ENCODE data around the gene HEATR5B.
A peak's percentile ranks its signal among the peaks of the same experiment; 100 is the strongest.

Gene HEATR5B

GRCh38 chr2:36973320-36973719 is 110.9 kb downstream of the HEATR5B start:
- peak in 2 of 3 donors; percentile 18 to 38 for DNase-seq
- Histone ChIP-seq H3K4me3 (ENCODE audit: control insufficient read depth in 1 of 7, extremely low read depth in 1 of 7, insufficient read depth in 4 of 7, low read depth in 2 of 7, low read length in 6 of 7) (no peak overlapping the region), H3K4me1 (ENCODE audit: control extremely low read depth in 1 of 4, control insufficient read depth in 4 of 4, insufficient read depth in 4 of 4, low read length in 3 of 4) (peaks cover 0 to 13% (median 3%) of the 10 kb centered on the region in 4 experiments), H3K36me3 (ENCODE audit: control insufficient read depth in 4 of 4, insufficient read depth in 4 of 4, low read length in 3 of 4) (no peaks in the 10 kb centered on the region), H3K9me3 (ENCODE audit: control extremely low read depth in 1 of 5, control insufficient read depth in 4 of 5, insufficient read depth in 2 of 5, low read depth in 1 of 5, low read length in 4 of 5) (no peaks in the 10 kb centered on the region), H3K27ac (ENCODE audit: insufficient read depth in 1 of 2, low read depth in 1 of 2, low read length in 2 of 2, poor library complexity in 1 of 2, severe bottlenecking in 2 of 2) (no peak overlapping the region), H3K27me3 (replicated peaks in 2 of 5; ENCODE audit: control insufficient read depth in 4 of 5, insufficient read depth in 5 of 5, low read length in 4 of 5) (no peaks in the 10 kb centered on the region)
- ChIA-PET CTCF (interaction anchor here (0.7 kb wide), 1 partner anchor 11 kb away, joined by 3 read pairs; no protein-coding TSS in a partner anchor), POLR2A (no interaction called here)
- WGBS (ENCODE audit: insufficient coverage), result no CpG with 5 or more reads among the region's 2 CpGs

- Histone ChIP-seq H3K9me3 (ENCODE audit: control extremely low read depth in 1 of 5, control insufficient read depth in 4 of 5, insufficient read depth in 2 of 5, low read depth in 1 of 5, low read length in 4 of 5) (no peaks in the 10 kb centered on the region), H3K4me1 (ENCODE audit: control extremely low read depth in 1 of 4, control insufficient read depth in 4 of 4, insufficient read depth in 4 of 4, low read length in 3 of 4) (peaks cover 7 to 26% (median 13%) of the 10 kb centered on the region in 4 experiments), H3K27ac (ENCODE audit: insufficient read depth in 1 of 2, low read depth in 1 of 2, low read length in 2 of 2, poor library complexity in 1 of 2, severe bottlenecking in 2 of 2) (no peak overlapping the region), H3K4me3 (ENCODE audit: control insufficient read depth in 1 of 7, extremely low read depth in 1 of 7, insufficient read depth in 4 of 7, low read depth in 2 of 7, low read length in 6 of 7) (no peak overlapping the region), H3K27me3 (replicated peaks in 2 of 5; ENCODE audit: control insufficient read depth in 4 of 5, insufficient read depth in 5 of 5, low read length in 4 of 5) (no peaks in the 10 kb centered on the region), H3K36me3 (ENCODE audit: control insufficient read depth in 4 of 4, insufficient read depth in 4 of 4, low read length in 3 of 4) (no peaks in the 10 kb centered on the region)
- no peak for DNase-seq
- CTCF ChIA-PET, result no interaction called here
- POLR2A ChIA-PET, result no interaction called here
These were observed 112.2 kb downstream of the HEATR5B start for GRCh38 chr2:36971990-36972389.

- H3K9me3 ChIP-seq (ENCODE audit: control extremely low read depth in 1 of 5, control insufficient read depth in 4 of 5, insufficient read depth in 2 of 5, low read depth in 1 of 5, low read length in 4 of 5), result no peaks in the 10 kb centered on the region
- ChIA-PET POLR2A (no interaction called here), CTCF (interaction anchor here (1.2 kb wide), 1 partner anchor 9 kb away, joined by 3 read pairs; no protein-coding TSS in a partner anchor)
- H3K4me1 ChIP-seq (ENCODE audit: control extremely low read depth in 1 of 4, control insufficient read depth in 4 of 4, insufficient read depth in 4 of 4, low read length in 3 of 4), result peaks cover 14 to 30% (median 23%) of the 10 kb centered on the region in 4 experiments
- DNase-seq, result peak in 2 of 3 donors; percentile 30 to 35
- H3K27me3 ChIP-seq (replicated peaks in 2 of 5; ENCODE audit: control insufficient read depth in 4 of 5, insufficient read depth in 5 of 5, low read length in 4 of 5), result no peaks in the 10 kb centered on the region
- peak overlapping the region; percentile 61 to 84 for H3K27ac ChIP-seq (ENCODE audit: insufficient read depth in 1 of 2, low read depth in 1 of 2, low read length in 2 of 2, poor library complexity in 1 of 2, severe bottlenecking in 2 of 2)
- WGBS (ENCODE audit: insufficient coverage), result 8% methylated on average over 9 of the region's 15 CpGs
- H3K36me3 ChIP-seq (ENCODE audit: control insufficient read depth in 4 of 4, insufficient read depth in 4 of 4, low read length in 3 of 4), result peaks cover 0 to 2% (median 0%) of the 10 kb centered on the region in 4 experiments
- peak overlapping the region; percentile 88 to 99 (median 92) for H3K4me3 ChIP-seq (ENCODE audit: control insufficient read depth in 1 of 7, extremely low read depth in 1 of 7, insufficient read depth in 4 of 7, low read depth in 2 of 7, low read length in 6 of 7)
These were observed 116.8 kb downstream of the HEATR5B start for GRCh38 chr2:36967236-36967876.

- ChIA-PET CTCF (interaction anchor here (1.2 kb wide), 1 partner anchor 10 kb away, joined by 3 read pairs; no protein-coding TSS in a partner anchor), POLR2A (no interaction called here)
- Histone ChIP-seq H3K27me3 (replicated peaks in 2 of 5; ENCODE audit: control insufficient read depth in 4 of 5, insufficient read depth in 5 of 5, low read length in 4 of 5) (no peaks in the 10 kb centered on the region), H3K9me3 (ENCODE audit: control extremely low read depth in 1 of 5, control insufficient read depth in 4 of 5, insufficient read depth in 2 of 5, low read depth in 1 of 5, low read length in 4 of 5) (no peaks in the 10 kb centered on the region), H3K4me3 (ENCODE audit: control insufficient read depth in 1 of 7, extremely low read depth in 1 of 7, insufficient read depth in 4 of 7, low read depth in 2 of 7, low read length in 6 of 7) (peak within 1 kb of the TSS; percentile 89 to 99 (median 96)), H3K4me1 (ENCODE audit: control extremely low read depth in 1 of 4, control insufficient read depth in 4 of 4, insufficient read depth in 4 of 4, low read length in 3 of 4) (peaks cover 14 to 28% (median 23%) of the 10 kb centered on the region in 4 experiments), H3K27ac (ENCODE audit: insufficient read depth in 1 of 2, low read depth in 1 of 2, low read length in 2 of 2, poor library complexity in 1 of 2, severe bottlenecking in 2 of 2) (peak within 1 kb of the TSS; percentile 61 to 84), H3K36me3 (ENCODE audit: control insufficient read depth in 4 of 4, insufficient read depth in 4 of 4, low read length in 3 of 4) (peaks cover 0 to 2% (median 0%) of the 10 kb centered on the region in 4 experiments)
- peak; percentile 94 to 99 (median 97) for DNase-seq
- WGBS (ENCODE audit: insufficient coverage), result under 1% methylated on average over 75 of the region's 91 CpGs
These were observed 117.6 kb downstream of the HEATR5B start, which contains the start of gene STRN for GRCh38 chr2:36966370-36967235. TSS of gene STRN (minus strand) at chr2:36966536. CDS start at chr2:36966463, 73 bp downstream.

- Histone ChIP-seq H3K27ac (ENCODE audit: insufficient read depth in 1 of 2, low read depth in 1 of 2, low read length in 2 of 2, poor library complexity in 1 of 2, severe bottlenecking in 2 of 2) (peak overlapping the region; percentile 61 to 84), H3K9me3 (ENCODE audit: control extremely low read depth in 1 of 5, control insufficient read depth in 4 of 5, insufficient read depth in 2 of 5, low read depth in 1 of 5, low read length in 4 of 5) (no peaks in the 10 kb centered on the region), H3K36me3 (ENCODE audit: control insufficient read depth in 4 of 4, insufficient read depth in 4 of 4, low read length in 3 of 4) (peaks cover 0 to 2% (median 0%) of the 10 kb centered on the region in 4 experiments), H3K4me3 (ENCODE audit: control insufficient read depth in 1 of 7, extremely low read depth in 1 of 7, insufficient read depth in 4 of 7, low read depth in 2 of 7, low read length in 6 of 7) (peak overlapping the region; percentile 85 to 99 (median 92)), H3K27me3 (replicated peaks in 2 of 5; ENCODE audit: control insufficient read depth in 4 of 5, insufficient read depth in 5 of 5, low read length in 4 of 5) (no peaks in the 10 kb centered on the region), H3K4me1 (ENCODE audit: control extremely low read depth in 1 of 4, control insufficient read depth in 4 of 4, insufficient read depth in 4 of 4, low read length in 3 of 4) (peaks cover 14 to 28% (median 23%) of the 10 kb centered on the region in 4 experiments)
- POLR2A ChIA-PET, result no interaction called here
- 0% methylated on average over 32 of the region's 42 CpGs for WGBS (ENCODE audit: insufficient coverage)
- DNase-seq, result peak; percentile 25 to 38 (median 29)
- CTCF ChIA-PET, result no interaction called here
These were observed 118.3 kb downstream of the HEATR5B start for GRCh38 chr2:36965751-36966369.

- no CpG with 5 or more reads among the region's 2 CpGs for WGBS (ENCODE audit: insufficient coverage)
- ChIA-PET POLR2A (no interaction called here), CTCF (no interaction called here)
- Histone ChIP-seq H3K9me3 (ENCODE audit: control extremely low read depth in 1 of 5, control insufficient read depth in 4 of 5, insufficient read depth in 2 of 5, low read depth in 1 of 5, low read length in 4 of 5) (no peaks in the 10 kb centered on the region), H3K4me1 (ENCODE audit: control extremely low read depth in 1 of 4, control insufficient read depth in 4 of 4, insufficient read depth in 4 of 4, low read length in 3 of 4) (peaks cover 14 to 28% (median 23%) of the 10 kb centered on the region in 4 experiments), H3K27me3 (replicated peaks in 2 of 5; ENCODE audit: control insufficient read depth in 4 of 5, insufficient read depth in 5 of 5, low read length in 4 of 5) (no peaks in the 10 kb centered on the region), H3K4me3 (ENCODE audit: control insufficient read depth in 1 of 7, extremely low read depth in 1 of 7, insufficient read depth in 4 of 7, low read depth in 2 of 7, low read length in 6 of 7) (peak overlapping the region in 6 of 7 experiments; percentile 85 to 97 (median 92)), H3K36me3 (ENCODE audit: control insufficient read depth in 4 of 4, insufficient read depth in 4 of 4, low read length in 3 of 4) (peaks cover 0 to 2% (median under 1%) of the 10 kb centered on the region in 4 experiments), H3K27ac (ENCODE audit: insufficient read depth in 1 of 2, low read depth in 1 of 2, low read length in 2 of 2, poor library complexity in 1 of 2, severe bottlenecking in 2 of 2) (peak overlapping the region; percentile 61 to 84)
- no peak for DNase-seq
These were observed 119.0 kb downstream of the HEATR5B start for GRCh38 chr2:36965206-36965605.

All from common myeloid progenitor, CD34-positive (primary cell).